A673 (cell line): Measurements from ENCODE around the gene HPCAL4. TPM values are rescaled to one million over a fixed set of nuclear protein-coding genes. Genes with fewer than 3 reads are reported as not detected.
A peak's percentile ranks its signal among the peaks of the same experiment; 100 is the strongest.

Experiments
- BruUV-seq: library from RNA; stranded (reverse); fragments of 400-500 nt; replicated peaks from 2 replicates; lab custom pipeline; 2021; lab: Mats Ljungman, UMichigan
- CTCF ChIA-PET: fragments of 300-600 bp; sonication (Branson Sonifier 250); formaldehyde crosslinking; loops from one replicate; lab custom pipeline; 2022; ENCODE audit warnings: antibody characterized with exemption; lab: Charles Lee
- POLR2A ChIA-PET: fragments of 300-600 bp; sonication (Branson Sonifier 250); formaldehyde crosslinking; loops from one replicate; lab custom pipeline; 2022; ENCODE audit warnings: antibody characterized with exemption; ENCODE audit not compliant: low non-redundant PET; lab: Charles Lee
- DNase-seq: peaks from one replicate; pipeline ENCODE4 v3.0.0-alpha.2; 2015; ENCODE audit warnings: low spot score
- H3K27ac ChIP-seq: fragments of 200-600 bp; sonication (generic); 2 replicates; pipeline ENCODE4 v1.5.1; 2016; ENCODE audit warnings: mixed run types, low read depth, mild to moderate bottlenecking, mixed read lengths, antibody characterized with exemption, low read length; ENCODE audit not compliant: poor library complexity, severe bottlenecking
- H3K27me3 ChIP-seq: fragments of 200-600 bp; sonication (generic); replicated peaks from 2 replicates; pipeline ENCODE4 v1.6.1; 2017; ENCODE audit warnings: mixed run types, low read depth, mild to moderate bottlenecking, mixed read lengths, antibody characterized with exemption, low read length; ENCODE audit not compliant: insufficient read depth, poor library complexity
- H3K36me3 ChIP-seq: fragments of 200-600 bp; sonication (generic); 2 replicates; pipeline ENCODE4 v1.6.1; 2016; ENCODE audit warnings: mixed run types, mild to moderate bottlenecking, mixed read lengths, antibody characterized with exemption, low read length; ENCODE audit not compliant: insufficient read depth, poor library complexity, severe bottlenecking
- H3K4me1 ChIP-seq: fragments of 200-600 bp; sonication (generic); 2 replicates; pipeline ENCODE4 v1.6.1; 2017; ENCODE audit warnings: mixed run types, mild to moderate bottlenecking, mixed read lengths, antibody characterized with exemption, low read length; ENCODE audit not compliant: insufficient read depth, poor library complexity, severe bottlenecking
- H3K4me3 ChIP-seq: fragments of 200-600 bp; sonication (generic); 2 replicates; pipeline ENCODE4 v1.5.1; 2016; ENCODE audit warnings: low read depth, mixed run types, mild to moderate bottlenecking, mixed read lengths, low read length; ENCODE audit not compliant: poor library complexity, severe bottlenecking
- H3K9me3 ChIP-seq: fragments of 200-600 bp; sonication (generic); 2 replicates; pipeline ENCODE4 v1.6.1; 2016; ENCODE audit warnings: mixed run types, low read depth, mild to moderate bottlenecking, mixed read lengths, antibody characterized with exemption, low read length; ENCODE audit not compliant: poor library complexity, severe bottlenecking
- CTCF ChIP-seq: fragments of 300-800, 200-600 bp; sonication (generic); conservative IDR thresholded peaks from 2 replicates; pipeline ENCODE4 v1.5.1; 2017; ENCODE audit warnings: low read depth, mild to moderate bottlenecking, antibody characterized with exemption, low read length, moderate library complexity, mixed read lengths
- EZH2 ChIP-seq: fragments of 200-600 bp; sonication (generic); IDR thresholded peaks from 2 replicates; pipeline ENCODE4 v1.6.1; 2017; ENCODE audit warnings: borderline replicate concordance, low read depth, mild to moderate bottlenecking, mixed read lengths, antibody characterized with exemption, low read length; ENCODE audit not compliant: poor library complexity, severe bottlenecking
- intact Hi-C: fragments of 100-400 bp; cut with micrococcal nuclease; formaldehyde crosslinking; loops from one replicate; pipeline ENCODE4 v1.10.0; 2022; ENCODE audit not compliant: unreplicated experiment
- total RNA-seq: library from RNA; stranded (reverse); gene quantifications from 2 replicates; pipeline ENCODE4 v1.2.3, GENCODE V29; 2021

HPCAL4 gene
- total RNA-seq, 1 experiment from 2014 or later = not detected

GRCh38 chr1:39640861-39641260, 50.4 kb downstream of the HPCAL4 start:
- Histone ChIP-seq H3K27ac (no peak overlapping the region), H3K4me3 (no peak overlapping the region), H3K27me3 (no peaks in the 10 kb centered on the region), H3K4me1 (peaks cover 2% of the 10 kb centered on the region), H3K36me3 (no peaks in the 10 kb centered on the region), H3K9me3 (no peaks in the 10 kb centered on the region)
- intact Hi-C loops = no loop called here
- BruUV-seq = no TSS peak
- no peak for DNase-seq
- TF ChIP-seq CTCF (no peak), EZH2 (no peak)
- POLR2A ChIA-PET = no interaction called here
- CTCF ChIA-PET = interaction anchor here (0.6 kb wide), 1 partner anchor 1550 kb away, joined by 3 read pairs; no protein-coding TSS in a partner anchor

GRCh38 chr1:39639305-39640130, 51.7 kb downstream of the HPCAL4 start, which contains the start of gene HEYL:
Gene HEYL, minus strand, starts transcription at chr1:39639643. Its CDS starts 18 bp downstream, at chr1:39639625.
- H3K9me3 ChIP-seq = no peaks in the 10 kb centered on the region

GRCh38 chr1:39638965-39639304, 52.3 kb downstream of the HPCAL4 start:
- Histone ChIP-seq H3K9me3 (no peaks in the 10 kb centered on the region), H3K4me3 (peak overlapping the region; percentile 50), H3K36me3 (no peaks in the 10 kb centered on the region), H3K27me3 (no peaks in the 10 kb centered on the region), H3K27ac (no peak overlapping the region), H3K4me1 (peaks cover 11% of the 10 kb centered on the region)
- POLR2A ChIA-PET = no interaction called here
- DNase-seq = no peak
- no peak for TF ChIP-seq CTCF
- TF ChIP-seq EZH2 = no peak
- BruUV-seq = no TSS peak
- CTCF ChIA-PET = interaction anchor here (0.6 kb wide), 2 partner anchors 53 to 574 kb away, joined by 3 read pairs; no protein-coding TSS in a partner anchor
- intact Hi-C loops = no loop called here

More at GRCh38 chr1:39639305-39640130, 51.7 kb downstream of the HPCAL4 start, which contains the start of gene HEYL:
- no peaks in the 10 kb centered on the region for H3K36me3 ChIP-seq
- no peak within 1 kb of the TSS for H3K27ac ChIP-seq
- intact Hi-C loops = no loop called here
- DNase-seq = peak; percentile 77
- no TSS peak for BruUV-seq
- TF ChIP-seq CTCF (peak; percentile 67), EZH2 (no peak)
- peak within 1 kb of the TSS; percentile 50 for H3K4me3 ChIP-seq
- POLR2A ChIA-PET = no interaction called here
- CTCF ChIA-PET = interaction anchor here (0.6 kb wide), 3 partner anchors 54 to 1780 kb away, joined by 3 read pairs; no protein-coding TSS in a partner anchor
- H3K27me3 ChIP-seq = no peaks in the 10 kb centered on the region
- peaks cover 11% of the 10 kb centered on the region for H3K4me1 ChIP-seq
